Esophagus squamous epithelium (tissue), 5 donors: Measurements from ENCODE around the gene CD1E. TPM values are rescaled to one million over a fixed set of nuclear protein-coding genes. Genes with fewer than 3 reads are reported as not detected.

Experiments used
- DNase-seq: peaks from one replicate; lab custom pipeline; 2025; lab: John Stamatoyannopoulos, UW
- H3K27ac ChIP-seq, 4 donors: fragments of 200-600 bp; sonication (generic); one replicate each; pipeline ENCODE4 v1.5.1; 2016 to 2019; ENCODE audit warnings: mild to moderate bottlenecking in 1 of 4
- H3K27me3 ChIP-seq, 4 donors: fragments of 200-600 bp; sonication (generic); 1 replicate in 3 of 4; 2 replicates in 1 of 4; pipeline versions ENCODE4 v1.5.1 to v1.6.0; 2017 to 2021; ENCODE audit warnings: antibody characterized with exemption in 1 of 4
- H3K36me3 ChIP-seq, 3 donors: fragments of 200-600 bp; sonication (generic); one replicate each; pipeline ENCODE4 v1.5.1; 2016 to 2019
- H3K4me1 ChIP-seq, 3 donors: fragments of 200-600 bp; sonication (generic); one replicate each; pipeline ENCODE4 v1.5.1; 2017 to 2019
- H3K4me3 ChIP-seq, 4 donors: fragments of 200-600 bp; sonication (generic); 1 replicate in 3 of 4; 2 replicates in 1 of 4; pipeline ENCODE4 v1.5.1; 2016 to 2019; ENCODE audit warnings: mild to moderate bottlenecking in 2 of 4, moderate library complexity in 1 of 4
- H3K9me3 ChIP-seq, 3 donors: fragments of 200-600 bp; sonication (generic); one replicate each; pipeline ENCODE4 v1.5.1; 2016 to 2019
- CTCF ChIP-seq, 6 experiments: fragments of 450-650 bp in 4 of 6; fragments of 200-600 bp in 2 of 6; sonication (generic) in 2 of 6; IDR thresholded peaks; one replicate each; pipeline ENCODE4 v1.5.1; 2016 to 2019; ENCODE audit warnings: antibody characterized with exemption in 6 of 6, mild to moderate bottlenecking in 4 of 6, moderate library complexity in 4 of 6
- POLR2A ChIP-seq, 4 donors: fragments of 450-650 bp; IDR thresholded peaks; one replicate each; pipeline ENCODE4 v1.6.1; 2017; ENCODE audit warnings: antibody characterized with exemption in 4 of 4, mild to moderate bottlenecking in 4 of 4, moderate library complexity in 3 of 4
- WGBS, 2 donors: methylation state at CpG; one replicate each; pipeline ENCODE4 v1.1.5; 2018; 5-methylcytosine and 5-hydroxymethylcytosine counted together
- intact Hi-C: fragments of 100-400 bp; cut with DNase I; formaldehyde crosslinking; loops from one replicate; pipeline ENCODE4 v1.15.0; 2022
- total RNA-seq, 4 donors: library from RNA; depleted of rRNA; stranded (reverse); fragments of >200 nt; gene quantifications; one replicate each; pipeline ENCODE4 v1.1.0, GENCODE V29; 2016
- donor health status: DM: yes; HTN: yes; CAD: no.

The CD1E gene
- total RNA-seq, 4 donors from 2014 or later = 0.99 to 5.7 (median 3.8) TPM; not detected in 1

GRCh38 chr1:158393476-158393875, 39.8 kb downstream of the CD1E start:
- no peaks in the 10 kb centered on the region for H3K4me1 ChIP-seq
- intact Hi-C loops = no loop called here
- no peaks in the 10 kb centered on the region for H3K9me3 ChIP-seq
- no peak overlapping the region for H3K27ac ChIP-seq
- no peak overlapping the region for H3K4me3 ChIP-seq
- no peaks in the 10 kb centered on the region for H3K27me3 ChIP-seq
- WGBS, 2 donors = 92 to 93% methylated on average over 5 of the region's 5 CpGs
- H3K36me3 ChIP-seq = no peaks in the 10 kb centered on the region
- TF ChIP-seq POLR2A (IDR thresholded peaks at IDR 0.05) = no peak
- TF ChIP-seq CTCF (IDR thresholded peaks at IDR 0.05) = no peak
- DNase-seq = no peak

GRCh38 chr1:158396646-158397045, 43.0 kb downstream of the CD1E start:
- TF ChIP-seq POLR2A (IDR thresholded peaks at IDR 0.05) (no peak), CTCF (IDR thresholded peaks at IDR 0.05) (no peak)
- intact Hi-C loops = no loop called here
- no peak overlapping the region for H3K4me3 ChIP-seq
- no peaks in the 10 kb centered on the region for H3K27me3 ChIP-seq
- WGBS, 2 donors = 67 to 86% methylated on average over 3 of the region's 3 CpGs
- DNase-seq = no peak
- no peaks in the 10 kb centered on the region for H3K36me3 ChIP-seq
- H3K27ac ChIP-seq = no peak overlapping the region
- no peaks in the 10 kb centered on the region for H3K4me1 ChIP-seq
- no peaks in the 10 kb centered on the region for H3K9me3 ChIP-seq

GRCh38 chr1:158398818-158399514, 45.3 kb downstream of the CD1E start, which contains the start of gene OR10T2:
Gene OR10T2, minus strand, starts transcription at chr1:158399466. Its CDS starts 0 bp downstream, at chr1:158399466.
- no peaks in the 10 kb centered on the region for H3K4me1 ChIP-seq

GRCh38 chr1:158400871-158401270, 47.2 kb downstream of the CD1E start:
- Histone ChIP-seq H3K4me3 (no peak overlapping the region), H3K36me3 (no peaks in the 10 kb centered on the region), H3K9me3 (no peaks in the 10 kb centered on the region), H3K4me1 (no peaks in the 10 kb centered on the region), H3K27ac (no peak overlapping the region), H3K27me3 (no peaks in the 10 kb centered on the region)
- no peak for DNase-seq
- TF ChIP-seq CTCF (IDR thresholded peaks at IDR 0.05) = no peak
- no peak for TF ChIP-seq POLR2A (IDR thresholded peaks at IDR 0.05)
- intact Hi-C loops = no loop called here
- WGBS, 2 donors = 75 to 82% methylated on average over 3 of the region's 3 CpGs

More at GRCh38 chr1:158398818-158399514, 45.3 kb downstream of the CD1E start, which contains the start of gene OR10T2:
- Histone ChIP-seq H3K27me3 (no peaks in the 10 kb centered on the region), H3K27ac (no peak within 1 kb of the TSS), H3K9me3 (no peaks in the 10 kb centered on the region), H3K4me3 (no peak within 1 kb of the TSS), H3K36me3 (no peaks in the 10 kb centered on the region)
- intact Hi-C loops = no loop called here
- no peak for DNase-seq
- 68 to 75% methylated on average over 5 of the region's 5 CpGs for WGBS, 2 donors
- TF ChIP-seq POLR2A (IDR thresholded peaks at IDR 0.05) (no peak), CTCF (IDR thresholded peaks at IDR 0.05) (no peak)

- Histone ChIP-seq H3K27ac (no peak overlapping the region), H3K4me3 (no peak overlapping the region), H3K4me1 (no peaks in the 10 kb centered on the region), H3K36me3 (no peaks in the 10 kb centered on the region), H3K27me3 (no peaks in the 10 kb centered on the region), H3K9me3 (no peaks in the 10 kb centered on the region)
- intact Hi-C loops = no loop called here
- 76 to 80% methylated on average over 5 of the region's 5 CpGs for WGBS, 2 donors
- DNase-seq = no peak
- no peak for TF ChIP-seq CTCF (IDR thresholded peaks at IDR 0.05)
- TF ChIP-seq POLR2A (IDR thresholded peaks at IDR 0.05) = no peak
Measured at GRCh38 chr1:158407092-158407491, 53.4 kb downstream of the CD1E start.

Other genes with a start within 250 kb of the CD1E start
- gene CD1D, start 173.0 kb upstream of the CD1E start, total RNA-seq = 1 to 10 TPM in 2 of 4 donors, under 1 TPM in 1, not detected in 1; 0.83 to 1.9 (median 1.7) TPM
- 1 to 10 TPM in 2 of 4 donors, under 1 TPM in 1, not detected in 1; 0.72 to 2.9 (median 1.2) TPM for gene CD1A, start 99.5 kb upstream of the CD1E start, total RNA-seq
- 1 to 10 TPM in 2 of 4 donors, under 1 TPM in 1, not detected in 1; 0.72 to 4.0 (median 2.2) TPM for gene CD1C, start 64.0 kb upstream of the CD1E start, total RNA-seq
- gene CD1B, start 22.4 kb upstream of the CD1E start, total RNA-seq = not detected
- gene OR10T2, start 45.6 kb downstream of the CD1E start, total RNA-seq = not detected
- gene OR10K2, start 72.3 kb downstream of the CD1E start, total RNA-seq = not detected
- not detected for gene OR10K1, start 107.9 kb downstream of the CD1E start, total RNA-seq
- gene OR10R2, start 118.3 kb downstream of the CD1E start, total RNA-seq = not detected
- gene OR6Y1, start 200.5 kb downstream of the CD1E start, total RNA-seq = not detected
- not detected for gene OR6P1, start 216.7 kb downstream of the CD1E start, total RNA-seq
- gene OR10X1, start 226.0 kb downstream of the CD1E start, total RNA-seq = not detected